ENCODE measurements around the gene LY6G6D. TPM values are rescaled to one million over a fixed set of nuclear protein-coding genes. Genes with fewer than 3 reads are reported as not detected.

LY6G6D gene
- total and polyA plus RNA-seq, 2 of the 13 experiments (the other 11 are each of a cell fraction or from before 2014, with no cell fraction given): not detected

DNA sequence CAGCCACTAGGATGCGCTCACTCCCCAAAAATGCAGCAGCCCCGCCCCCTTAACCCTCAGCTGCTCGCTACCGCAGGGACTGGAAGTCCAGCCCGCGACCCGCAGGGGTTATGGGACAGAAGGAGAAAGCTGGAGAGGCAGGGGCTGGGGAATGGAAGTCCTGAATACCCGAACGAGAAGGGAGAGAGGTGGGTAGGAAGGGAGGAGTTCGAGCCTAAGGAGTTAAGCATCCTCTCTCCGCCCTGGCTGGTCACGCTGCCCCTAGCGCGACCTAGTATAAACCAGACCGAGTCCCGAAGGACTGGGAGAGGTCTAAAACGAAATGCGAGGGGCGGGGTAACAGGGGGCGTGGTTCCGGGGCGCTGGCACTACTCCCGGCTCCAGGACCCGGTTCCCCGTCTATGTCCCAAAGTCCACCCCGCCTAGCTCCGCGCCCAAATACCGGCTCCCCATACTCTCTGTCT lies 14.4 kb downstream of the LY6G6D start (continued):
- TF ChIP-seq RBM22 (optimal IDR thresholded peaks at IDR 0.05; ENCODE audit: low read length) (no peak), PAWR (CRISPR knock-in tag; IDR thresholded peaks at IDR 0.05; ENCODE audit: borderline replicate concordance) (no peak), HMG20A (CRISPR knock-in tag; IDR thresholded peaks at IDR 0.05; ENCODE audit: borderline replicate concordance) (no peak), ZNF652 (CRISPR knock-in tag; IDR thresholded peaks at IDR 0.05; ENCODE audit: borderline replicate concordance, low read depth) (peak; percentile 100), TBP (CRISPR knock-in tag; IDR thresholded peaks at IDR 0.05) (no peak; the same call in 1 of the 2 replicates), SRSF1 (optimal IDR thresholded peaks at IDR 0.05; ENCODE audit: low read depth, low read length) (no peak), ZNF83 (CRISPR knock-in tag; IDR thresholded peaks at IDR 0.05; ENCODE audit: borderline replicate concordance) (no peak), ZNF713 (CRISPR knock-in tag; IDR thresholded peaks at IDR 0.05) (no peak), CENPT (CRISPR knock-in tag; IDR thresholded peaks at IDR 0.05; ENCODE audit: low read depth) (no peak), ZNF772 (CRISPR knock-in tag; IDR thresholded peaks at IDR 0.05) (no peak), CAMTA2 (CRISPR knock-in tag; IDR thresholded peaks at IDR 0.05; ENCODE audit: borderline replicate concordance) (0 out of 2 replicates have a peak, but pooled peaks have one; percentile 4), RFX1 (IDR thresholded peaks at IDR 0.05) (no peak), ISX (CRISPR knock-in tag; conservative IDR thresholded peaks at IDR 0.05) (no peak), TAF1 (CRISPR knock-in tag; IDR thresholded peaks at IDR 0.05) (peak; percentile 33), BORCS8-MEF2B (CRISPR knock-in tag; IDR thresholded peaks at IDR 0.05) (no peak; the same call in 1 of the 2 replicates), ZNF484 (CRISPR knock-in tag; IDR thresholded peaks at IDR 0.05; ENCODE audit: borderline replicate concordance, low read depth) (0 out of 2 replicates have a peak, but pooled peaks have one; percentile 7), NR2F6 (IDR thresholded peaks at IDR 0.05) (0 out of 2 replicates have a peak, but pooled peaks have one; percentile 38), NR2F6 (CRISPR knock-in tag; IDR thresholded peaks at IDR 0.05) (peak; percentile 33), ZNF556 (CRISPR knock-in tag; IDR thresholded peaks at IDR 0.05; ENCODE audit: borderline replicate concordance) (peak; percentile 83; the same call in 1 of the 2 replicates), ZSCAN25 (CRISPR knock-in tag; IDR thresholded peaks at IDR 0.05) (no peak; the same call in 1 of the 2 replicates), SSRP1 (CRISPR knock-in tag; IDR thresholded peaks at IDR 0.05) (no peak; the same call in 1 of the 2 replicates)
- TF ChIP-seq, protein P1, sequence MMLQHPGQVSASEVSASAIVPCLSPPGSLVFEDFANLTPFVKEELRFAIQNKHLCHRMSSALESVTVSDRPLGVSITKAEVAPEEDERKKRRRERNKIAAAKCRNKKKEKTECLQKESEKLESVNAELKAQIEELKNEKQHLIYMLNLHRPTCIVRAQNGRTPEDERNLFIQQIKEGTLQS (CRISPR knock-in tag; IDR thresholded peaks at IDR 0.05): no peak
- TF ChIP-seq, protein P2, sequence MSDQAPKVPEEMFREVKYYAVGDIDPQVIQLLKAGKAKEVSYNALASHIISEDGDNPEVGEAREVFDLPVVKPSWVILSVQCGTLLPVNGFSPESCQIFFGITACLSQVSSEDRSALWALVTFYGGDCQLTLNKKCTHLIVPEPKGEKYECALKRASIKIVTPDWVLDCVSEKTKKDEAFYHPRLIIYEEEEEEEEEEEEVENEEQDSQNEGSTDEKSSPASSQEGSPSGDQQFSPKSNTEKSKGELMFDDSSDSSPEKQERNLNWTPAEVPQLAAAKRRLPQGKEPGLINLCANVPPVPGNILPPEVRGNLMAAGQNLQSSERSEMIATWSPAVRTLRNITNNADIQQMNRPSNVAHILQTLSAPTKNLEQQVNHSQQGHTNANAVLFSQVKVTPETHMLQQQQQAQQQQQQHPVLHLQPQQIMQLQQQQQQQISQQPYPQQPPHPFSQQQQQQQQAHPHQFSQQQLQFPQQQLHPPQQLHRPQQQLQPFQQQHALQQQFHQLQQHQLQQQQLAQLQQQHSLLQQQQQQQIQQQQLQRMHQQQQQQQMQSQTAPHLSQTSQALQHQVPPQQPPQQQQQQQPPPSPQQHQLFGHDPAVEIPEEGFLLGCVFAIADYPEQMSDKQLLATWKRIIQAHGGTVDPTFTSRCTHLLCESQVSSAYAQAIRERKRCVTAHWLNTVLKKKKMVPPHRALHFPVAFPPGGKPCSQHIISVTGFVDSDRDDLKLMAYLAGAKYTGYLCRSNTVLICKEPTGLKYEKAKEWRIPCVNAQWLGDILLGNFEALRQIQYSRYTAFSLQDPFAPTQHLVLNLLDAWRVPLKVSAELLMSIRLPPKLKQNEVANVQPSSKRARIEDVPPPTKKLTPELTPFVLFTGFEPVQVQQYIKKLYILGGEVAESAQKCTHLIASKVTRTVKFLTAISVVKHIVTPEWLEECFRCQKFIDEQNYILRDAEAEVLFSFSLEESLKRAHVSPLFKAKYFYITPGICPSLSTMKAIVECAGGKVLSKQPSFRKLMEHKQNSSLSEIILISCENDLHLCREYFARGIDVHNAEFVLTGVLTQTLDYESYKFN (CRISPR knock-in tag; conservative IDR thresholded peaks at IDR 0.05): peak; percentile 53; the same call in 1 of the 2 replicates
- TF ChIP-seq, protein P3, sequence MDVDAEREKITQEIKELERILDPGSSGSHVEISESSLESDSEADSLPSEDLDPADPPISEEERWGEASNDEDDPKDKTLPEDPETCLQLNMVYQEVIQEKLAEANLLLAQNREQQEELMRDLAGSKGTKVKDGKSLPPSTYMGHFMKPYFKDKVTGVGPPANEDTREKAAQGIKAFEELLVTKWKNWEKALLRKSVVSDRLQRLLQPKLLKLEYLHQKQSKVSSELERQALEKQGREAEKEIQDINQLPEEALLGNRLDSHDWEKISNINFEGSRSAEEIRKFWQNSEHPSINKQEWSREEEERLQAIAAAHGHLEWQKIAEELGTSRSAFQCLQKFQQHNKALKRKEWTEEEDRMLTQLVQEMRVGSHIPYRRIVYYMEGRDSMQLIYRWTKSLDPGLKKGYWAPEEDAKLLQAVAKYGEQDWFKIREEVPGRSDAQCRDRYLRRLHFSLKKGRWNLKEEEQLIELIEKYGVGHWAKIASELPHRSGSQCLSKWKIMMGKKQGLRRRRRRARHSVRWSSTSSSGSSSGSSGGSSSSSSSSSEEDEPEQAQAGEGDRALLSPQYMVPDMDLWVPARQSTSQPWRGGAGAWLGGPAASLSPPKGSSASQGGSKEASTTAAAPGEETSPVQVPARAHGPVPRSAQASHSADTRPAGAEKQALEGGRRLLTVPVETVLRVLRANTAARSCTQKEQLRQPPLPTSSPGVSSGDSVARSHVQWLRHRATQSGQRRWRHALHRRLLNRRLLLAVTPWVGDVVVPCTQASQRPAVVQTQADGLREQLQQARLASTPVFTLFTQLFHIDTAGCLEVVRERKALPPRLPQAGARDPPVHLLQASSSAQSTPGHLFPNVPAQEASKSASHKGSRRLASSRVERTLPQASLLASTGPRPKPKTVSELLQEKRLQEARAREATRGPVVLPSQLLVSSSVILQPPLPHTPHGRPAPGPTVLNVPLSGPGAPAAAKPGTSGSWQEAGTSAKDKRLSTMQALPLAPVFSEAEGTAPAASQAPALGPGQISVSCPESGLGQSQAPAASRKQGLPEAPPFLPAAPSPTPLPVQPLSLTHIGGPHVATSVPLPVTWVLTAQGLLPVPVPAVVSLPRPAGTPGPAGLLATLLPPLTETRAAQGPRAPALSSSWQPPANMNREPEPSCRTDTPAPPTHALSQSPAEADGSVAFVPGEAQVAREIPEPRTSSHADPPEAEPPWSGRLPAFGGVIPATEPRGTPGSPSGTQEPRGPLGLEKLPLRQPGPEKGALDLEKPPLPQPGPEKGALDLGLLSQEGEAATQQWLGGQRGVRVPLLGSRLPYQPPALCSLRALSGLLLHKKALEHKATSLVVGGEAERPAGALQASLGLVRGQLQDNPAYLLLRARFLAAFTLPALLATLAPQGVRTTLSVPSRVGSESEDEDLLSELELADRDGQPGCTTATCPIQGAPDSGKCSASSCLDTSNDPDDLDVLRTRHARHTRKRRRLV (CRISPR knock-in tag; IDR thresholded peaks at IDR 0.05): no peak

Measured in HepG2 (cell line).